HL-60 (cell line): ENCODE measurements around the gene LSAMP.

Source experiments
- DNase-seq, 2 experiments: peaks; one replicate each; pipeline ENCODE4 v3.0.0-alpha.2; 2010 to 2020; ENCODE audit warnings: low read depth in 1 of 2, low spot score in 1 of 2
- H3K27ac ChIP-seq: fragments of 250-450 bp; sonication (Bioruptor Pico); replicated peaks from 2 replicates; pipeline ENCODE4 v1.5.1; 2020; ENCODE audit warnings: mild to moderate bottlenecking, moderate library complexity
- H3K27me3 ChIP-seq: fragments of 250-450 bp; sonication (Bioruptor Pico); 2 replicates; pipeline ENCODE4 v1.5.1; 2021; ENCODE audit warnings: mild to moderate bottlenecking, moderate library complexity; ENCODE audit not compliant: insufficient read depth, poor library complexity, severe bottlenecking
- H3K4me3 ChIP-seq: replicated peaks from 2 replicates; pipeline ENCODE4 v1.5.1; 2011; ENCODE audit warnings: mild to moderate bottlenecking, control low read depth, low read length; ENCODE audit not compliant: insufficient read depth
- GABPA ChIP-seq: IDR thresholded peaks from 2 replicates; pipeline ENCODE4 v1.6.1; 2012; ENCODE audit warnings: low read depth
- POLR2AphosphoS5 ChIP-seq: IDR thresholded peaks from 2 replicates; pipeline ENCODE4 v1.6.1; 2012; ENCODE audit warnings: low read depth
- SPI1 ChIP-seq: IDR thresholded peaks from 2 replicates; pipeline ENCODE4 v1.6.1; 2012; ENCODE audit warnings: low read depth, mild to moderate bottlenecking, borderline replicate concordance
- TF ChIP-seq, protein P1 (sequence below): IDR thresholded peaks from one replicate; pipeline ENCODE4 v1.5.1; 2011; ENCODE audit warnings: low read length, control low read depth, inconsistent platforms; ENCODE audit not compliant: insufficient read depth
- TF ChIP-seq, protein P2 (sequence below): IDR thresholded peaks from 2 replicates; pipeline ENCODE4 v1.6.1; 2012; ENCODE audit warnings: low read depth; ENCODE audit not compliant: insufficient replicate concordance

LSAMP gene

DNA sequence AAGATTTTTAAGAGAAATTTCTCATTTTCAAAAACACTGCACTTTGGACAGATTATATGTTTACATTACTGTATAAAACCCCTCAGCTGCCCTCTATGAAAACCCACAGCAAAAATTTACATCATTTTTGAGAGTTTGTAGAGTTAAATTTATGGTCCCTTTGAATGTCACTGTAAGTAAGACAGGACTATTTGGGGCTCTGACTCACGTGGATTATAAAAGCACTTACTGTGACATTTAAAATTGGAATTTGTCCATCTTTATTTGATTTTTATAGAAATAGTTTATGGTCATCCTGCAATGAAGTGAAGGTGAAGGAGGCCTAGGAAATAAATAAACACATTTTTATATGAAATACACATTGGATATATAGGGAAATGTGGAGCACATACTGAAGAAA is 672.3 kb downstream of the LSAMP start:
- DNase-seq: no peak
- Histone ChIP-seq H3K4me3 (no peak overlapping the region), H3K27me3 (no peaks in the 10 kb centered on the region), H3K27ac (no peak overlapping the region)
- TF ChIP-seq, protein P1, sequence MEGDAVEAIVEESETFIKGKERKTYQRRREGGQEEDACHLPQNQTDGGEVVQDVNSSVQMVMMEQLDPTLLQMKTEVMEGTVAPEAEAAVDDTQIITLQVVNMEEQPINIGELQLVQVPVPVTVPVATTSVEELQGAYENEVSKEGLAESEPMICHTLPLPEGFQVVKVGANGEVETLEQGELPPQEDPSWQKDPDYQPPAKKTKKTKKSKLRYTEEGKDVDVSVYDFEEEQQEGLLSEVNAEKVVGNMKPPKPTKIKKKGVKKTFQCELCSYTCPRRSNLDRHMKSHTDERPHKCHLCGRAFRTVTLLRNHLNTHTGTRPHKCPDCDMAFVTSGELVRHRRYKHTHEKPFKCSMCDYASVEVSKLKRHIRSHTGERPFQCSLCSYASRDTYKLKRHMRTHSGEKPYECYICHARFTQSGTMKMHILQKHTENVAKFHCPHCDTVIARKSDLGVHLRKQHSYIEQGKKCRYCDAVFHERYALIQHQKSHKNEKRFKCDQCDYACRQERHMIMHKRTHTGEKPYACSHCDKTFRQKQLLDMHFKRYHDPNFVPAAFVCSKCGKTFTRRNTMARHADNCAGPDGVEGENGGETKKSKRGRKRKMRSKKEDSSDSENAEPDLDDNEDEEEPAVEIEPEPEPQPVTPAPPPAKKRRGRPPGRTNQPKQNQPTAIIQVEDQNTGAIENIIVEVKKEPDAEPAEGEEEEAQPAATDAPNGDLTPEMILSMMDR: no peak
- TF ChIP-seq GABPA (no peak), POLR2AphosphoS5 (no peak), SPI1 (no peak)
- TF ChIP-seq, protein P2, sequence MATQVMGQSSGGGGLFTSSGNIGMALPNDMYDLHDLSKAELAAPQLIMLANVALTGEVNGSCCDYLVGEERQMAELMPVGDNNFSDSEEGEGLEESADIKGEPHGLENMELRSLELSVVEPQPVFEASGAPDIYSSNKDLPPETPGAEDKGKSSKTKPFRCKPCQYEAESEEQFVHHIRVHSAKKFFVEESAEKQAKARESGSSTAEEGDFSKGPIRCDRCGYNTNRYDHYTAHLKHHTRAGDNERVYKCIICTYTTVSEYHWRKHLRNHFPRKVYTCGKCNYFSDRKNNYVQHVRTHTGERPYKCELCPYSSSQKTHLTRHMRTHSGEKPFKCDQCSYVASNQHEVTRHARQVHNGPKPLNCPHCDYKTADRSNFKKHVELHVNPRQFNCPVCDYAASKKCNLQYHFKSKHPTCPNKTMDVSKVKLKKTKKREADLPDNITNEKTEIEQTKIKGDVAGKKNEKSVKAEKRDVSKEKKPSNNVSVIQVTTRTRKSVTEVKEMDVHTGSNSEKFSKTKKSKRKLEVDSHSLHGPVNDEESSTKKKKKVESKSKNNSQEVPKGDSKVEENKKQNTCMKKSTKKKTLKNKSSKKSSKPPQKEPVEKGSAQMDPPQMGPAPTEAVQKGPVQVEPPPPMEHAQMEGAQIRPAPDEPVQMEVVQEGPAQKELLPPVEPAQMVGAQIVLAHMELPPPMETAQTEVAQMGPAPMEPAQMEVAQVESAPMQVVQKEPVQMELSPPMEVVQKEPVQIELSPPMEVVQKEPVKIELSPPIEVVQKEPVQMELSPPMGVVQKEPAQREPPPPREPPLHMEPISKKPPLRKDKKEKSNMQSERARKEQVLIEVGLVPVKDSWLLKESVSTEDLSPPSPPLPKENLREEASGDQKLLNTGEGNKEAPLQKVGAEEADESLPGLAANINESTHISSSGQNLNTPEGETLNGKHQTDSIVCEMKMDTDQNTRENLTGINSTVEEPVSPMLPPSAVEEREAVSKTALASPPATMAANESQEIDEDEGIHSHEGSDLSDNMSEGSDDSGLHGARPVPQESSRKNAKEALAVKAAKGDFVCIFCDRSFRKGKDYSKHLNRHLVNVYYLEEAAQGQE: no peak

DNA sequence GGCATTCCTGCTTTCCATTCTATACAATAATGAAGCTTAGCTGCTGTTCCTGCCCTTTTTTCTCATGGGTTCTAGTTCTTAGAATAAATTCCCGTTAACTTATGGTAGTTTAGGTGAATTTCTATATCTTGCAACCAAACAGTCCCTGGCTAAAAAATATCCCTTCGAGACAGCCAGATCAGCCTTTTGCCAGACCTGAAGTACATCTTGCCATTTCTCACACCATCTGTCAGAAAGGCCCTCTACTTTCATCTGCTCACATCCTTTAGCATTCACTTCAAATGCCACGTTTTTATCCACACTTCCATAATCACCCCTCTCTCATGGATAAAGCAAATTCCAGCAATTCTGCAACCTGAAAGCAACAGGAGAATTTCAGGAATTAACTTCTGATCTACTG is 676.6 kb downstream of the LSAMP start:
- DNase-seq: no peak
- Histone ChIP-seq H3K4me3 (no peak overlapping the region), H3K27me3 (peaks cover 6% of the 10 kb centered on the region), H3K27ac (no peak overlapping the region)
- TF ChIP-seq SPI1: no peak
- TF ChIP-seq, protein P1: no peak
- no peak for TF ChIP-seq POLR2AphosphoS5

DNA sequence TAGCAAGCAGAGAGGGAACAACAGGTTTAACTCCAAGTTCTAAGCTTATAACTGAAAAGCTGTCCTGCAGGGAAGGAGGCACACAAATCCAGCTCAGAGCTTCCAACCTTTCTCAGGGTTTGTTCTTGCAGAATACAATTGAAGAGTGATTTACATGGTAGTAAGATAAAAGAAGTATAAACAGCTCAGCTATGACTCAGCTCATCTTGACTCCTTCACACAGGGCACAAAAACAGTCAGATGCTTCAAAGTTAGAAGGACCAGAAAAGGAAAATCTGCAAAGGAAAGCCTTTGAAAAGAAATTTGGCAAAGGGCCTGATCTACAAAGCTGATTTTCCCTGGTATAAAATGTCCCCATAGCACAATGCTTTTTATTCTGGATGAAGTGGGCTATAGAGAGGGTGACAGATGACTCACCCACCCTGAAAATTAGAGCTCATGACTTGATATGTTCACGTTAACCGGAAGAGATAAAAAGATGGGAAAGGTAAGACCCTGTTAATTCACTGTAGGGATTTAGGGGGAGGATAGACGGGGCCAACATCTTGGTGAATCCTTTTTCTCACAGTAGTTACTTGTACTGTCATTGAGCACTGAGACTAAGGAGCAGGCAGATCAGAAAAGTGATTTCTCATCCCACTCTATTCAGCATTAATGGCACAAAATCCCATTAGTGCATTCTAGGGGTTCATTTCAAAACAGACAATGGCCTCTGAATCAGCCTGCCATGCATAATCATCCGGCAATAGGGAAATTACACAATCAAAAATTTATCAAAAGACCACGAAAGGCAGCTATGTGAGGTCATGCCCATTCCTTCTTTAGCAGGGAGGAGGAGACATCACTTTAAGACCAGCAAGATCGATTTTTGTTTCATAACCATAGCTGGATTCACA is 678.5 kb downstream of the LSAMP start:
- Histone ChIP-seq H3K27me3 (peaks cover 6% of the 10 kb centered on the region), H3K4me3 (no peak overlapping the region), H3K27ac (no peak overlapping the region)
- TF ChIP-seq, protein P1: no peak
- TF ChIP-seq SPI1 (no peak), POLR2AphosphoS5 (no peak), GABPA (no peak)
- TF ChIP-seq, protein P2: no peak
- DNase-seq: no peak

DNA sequence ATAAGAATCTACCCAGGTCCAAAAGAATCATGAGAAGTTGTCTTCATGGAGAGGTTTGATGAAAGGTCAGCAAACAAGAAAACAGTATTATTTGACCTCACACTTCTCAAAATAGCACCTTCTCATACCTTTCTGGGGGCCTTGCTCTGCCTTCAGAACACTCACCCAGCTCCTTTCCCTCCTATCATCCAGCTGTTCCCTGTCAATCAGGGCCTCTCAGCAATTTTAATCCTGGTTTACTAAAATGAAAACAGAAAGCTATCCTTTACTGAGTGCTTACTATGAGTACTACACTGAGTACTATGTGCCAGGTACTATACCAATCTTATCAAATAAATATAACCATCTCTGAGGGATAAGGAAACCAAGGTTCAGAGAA is 683.4 kb downstream of the LSAMP start:
- TF ChIP-seq, protein P1: no peak
- TF ChIP-seq, protein P2: no peak
- no peak for TF ChIP-seq GABPA
- H3K4me3 ChIP-seq: no peak overlapping the region
- no peaks in the 10 kb centered on the region for H3K27me3 ChIP-seq
- DNase-seq: no peak
- no peak overlapping the region for H3K27ac ChIP-seq
